ENCODE data around the gene EPHB2.
"Not testable (repeated sequence)": the region's sequence is repeated elsewhere in the genome, so short reads cannot be mapped to it uniquely, and the experiment has no call there.

EPHB2 gene

DNA sequence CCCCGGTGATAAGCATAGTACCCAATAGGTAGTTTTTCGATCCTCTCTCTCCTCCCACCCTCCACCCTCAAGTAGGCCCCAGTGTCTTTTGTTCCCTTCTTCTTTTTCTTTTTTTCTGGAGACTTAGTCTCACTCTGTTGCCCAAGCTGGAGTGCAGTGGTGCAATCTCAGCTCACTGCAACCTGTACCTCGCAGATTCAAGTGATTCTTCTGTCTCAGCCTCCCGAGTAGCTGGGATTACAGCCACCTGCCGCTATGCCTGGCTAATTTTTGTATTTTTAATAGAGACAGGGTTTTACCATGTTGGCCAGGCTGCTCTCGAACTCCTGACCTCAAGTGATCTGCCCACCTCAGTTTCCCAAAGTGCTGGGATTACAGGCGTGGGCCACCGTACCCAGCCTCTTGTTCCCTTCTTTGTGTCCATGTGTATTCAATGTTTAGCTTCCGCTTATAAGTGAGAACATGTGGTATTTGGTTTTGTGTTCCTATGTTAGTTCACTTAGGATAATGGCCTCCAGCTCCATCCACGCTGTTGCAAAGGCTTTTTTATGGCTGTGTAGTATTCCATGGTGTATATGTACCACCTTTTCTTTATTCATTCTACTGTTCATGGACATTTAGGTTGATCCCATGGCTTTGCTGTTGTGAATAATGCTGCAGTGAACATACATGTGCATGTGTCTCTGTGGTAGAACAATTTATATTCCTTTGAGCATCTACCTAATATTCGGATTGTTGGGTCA is 133.0 kb downstream of the EPHB2 start:
- DNase-seq: not testable (repeated sequence)

DNA sequence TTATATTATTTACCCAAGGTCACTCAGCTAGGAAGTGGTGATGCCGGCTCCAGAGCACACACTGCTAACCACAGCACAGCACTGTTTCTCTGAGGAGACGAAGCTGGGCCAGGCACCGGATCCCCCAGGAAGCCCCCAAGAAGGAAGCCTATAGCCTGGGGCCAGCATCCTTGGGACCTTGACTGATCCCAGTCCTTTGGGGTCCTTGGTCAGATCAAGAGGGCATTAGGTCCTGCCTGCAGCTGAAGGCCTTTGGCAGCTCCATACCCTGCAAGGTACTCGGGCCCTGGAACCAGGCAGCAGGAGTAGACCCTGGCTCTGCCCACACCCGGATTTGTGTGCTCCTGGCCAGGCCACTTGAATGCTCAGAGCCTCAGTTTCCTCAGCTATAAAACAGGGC is 134.0 kb downstream of the EPHB2 start:
- DNase-seq: no peak

DNA sequence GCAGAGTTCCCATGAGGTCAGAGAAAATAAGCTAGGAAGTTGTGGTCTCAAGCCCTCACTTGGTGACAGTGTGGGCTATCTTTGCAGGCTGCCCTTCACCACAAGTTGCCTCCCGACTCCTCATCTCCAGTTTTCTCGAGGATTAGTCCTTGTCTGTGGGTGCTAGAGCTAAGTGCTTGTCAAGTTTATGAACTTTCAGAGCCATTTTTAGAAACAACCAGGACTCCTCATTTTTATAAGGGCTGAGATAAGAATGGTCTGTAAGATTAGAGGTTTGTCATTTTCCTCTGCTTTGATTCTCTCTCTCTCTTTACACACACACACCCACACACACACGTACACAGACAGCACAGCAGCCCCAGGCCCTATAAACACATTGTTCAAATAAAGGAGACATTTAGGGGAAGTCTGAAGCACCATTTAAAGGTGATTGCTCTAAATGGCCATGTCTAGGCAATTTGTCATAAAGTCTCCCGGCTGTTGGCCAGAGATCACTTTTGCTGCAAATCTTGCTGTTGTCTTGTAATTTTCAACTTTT is 134.8 kb downstream of the EPHB2 start:
- no peak for DNase-seq

DNA sequence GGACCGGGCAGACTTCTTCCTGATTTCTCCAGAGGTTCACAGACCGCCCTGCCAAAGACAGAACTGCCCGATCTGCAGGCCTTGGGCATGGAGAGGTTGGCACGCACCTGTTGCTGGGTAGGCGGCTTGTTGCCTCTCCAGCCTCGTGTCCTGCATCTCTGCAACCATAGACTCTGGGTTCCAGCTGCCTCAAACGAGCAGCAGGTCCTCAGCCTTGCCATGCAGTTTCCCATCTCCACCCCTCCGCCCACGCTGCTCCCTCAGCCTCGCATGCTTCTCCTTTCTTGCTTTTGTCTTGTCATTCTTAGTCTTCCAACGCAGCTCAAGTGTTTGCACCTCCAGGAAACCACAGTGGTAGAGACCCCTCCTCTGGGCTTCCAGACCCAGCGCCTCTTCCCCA is 135.8 kb downstream of the EPHB2 start:
- no peak for DNase-seq

DNA sequence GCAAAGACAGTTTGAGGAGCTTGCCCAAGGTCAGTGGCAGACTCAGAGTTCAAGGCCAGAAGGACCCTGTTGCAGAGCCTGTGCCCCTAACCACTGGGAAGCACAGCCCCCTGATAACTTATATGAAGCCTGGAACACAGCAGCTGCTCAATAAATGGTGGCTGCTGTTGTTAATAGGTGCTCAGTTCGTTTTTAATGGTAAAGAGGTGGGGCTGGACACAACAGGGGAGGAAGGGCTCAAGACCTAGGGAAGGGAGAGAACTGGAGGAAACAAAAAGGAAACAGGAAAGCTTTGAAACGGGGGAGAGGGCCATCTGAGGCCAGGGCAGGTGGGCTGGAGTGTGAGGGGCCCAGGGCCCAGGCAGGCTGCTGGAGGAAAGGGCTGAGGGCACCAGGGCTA is 136.6 kb downstream of the EPHB2 start:
- DNase-seq: no peak

DNA sequence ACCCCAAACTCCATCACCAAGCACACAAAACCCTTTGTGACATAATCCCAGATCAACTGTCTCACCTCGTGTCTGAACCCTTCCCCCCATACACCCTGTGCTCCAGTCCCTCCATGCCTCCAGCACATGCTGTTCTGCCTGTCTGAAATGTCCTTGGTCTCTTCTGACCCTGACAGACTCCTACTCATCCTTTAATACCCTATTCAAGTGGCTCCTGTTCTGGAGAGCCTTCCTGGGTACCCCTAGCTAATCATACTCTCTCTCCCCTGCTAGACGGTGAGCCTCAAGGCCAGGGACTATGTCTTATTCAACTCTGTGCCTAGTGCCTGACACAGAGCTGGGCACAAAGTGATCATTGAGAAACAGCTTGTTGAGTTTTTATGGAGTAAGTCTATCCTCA is 137.1 kb downstream of the EPHB2 start:
- no peak for DNase-seq

DNA sequence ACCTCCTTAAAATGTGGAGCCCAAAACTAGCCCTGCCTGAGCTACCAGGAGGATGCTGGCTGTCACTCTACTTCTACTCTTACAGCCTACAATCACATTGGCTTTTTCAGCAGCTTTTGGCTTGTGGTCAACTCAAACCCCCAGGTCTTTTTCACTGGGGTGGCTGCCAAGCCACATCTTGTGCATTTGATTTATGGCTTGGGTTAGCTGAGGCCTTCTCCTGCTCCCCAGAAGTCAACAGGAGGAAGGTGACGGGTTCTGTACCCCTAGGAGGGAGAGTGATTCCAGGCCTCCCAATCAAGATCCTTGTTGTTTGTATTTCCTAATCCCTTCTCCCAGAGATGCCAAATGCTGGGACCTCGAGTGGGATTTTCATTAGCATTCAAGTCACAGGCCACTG is 137.8 kb downstream of the EPHB2 start:
- no peak for DNase-seq

DNA sequence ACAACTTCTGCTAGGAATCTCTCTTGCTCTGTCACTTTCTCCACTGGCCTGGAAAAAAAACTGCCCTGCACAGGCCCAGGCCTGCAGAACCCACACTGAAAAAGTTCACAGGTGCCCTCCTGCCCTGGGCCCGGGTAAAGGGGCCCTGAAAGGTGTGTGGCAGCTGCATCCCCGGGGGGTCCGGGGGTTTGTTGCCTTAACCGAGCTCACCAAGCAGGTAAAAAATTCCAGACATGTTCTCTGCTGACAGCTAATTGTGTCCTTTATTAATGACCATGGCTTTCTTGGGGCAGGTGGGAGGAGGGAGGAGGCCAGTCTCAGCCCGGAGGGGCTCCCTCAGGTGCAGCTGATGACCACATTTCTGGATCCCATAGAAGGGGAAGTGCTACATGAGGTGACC is 139.1 kb downstream of the EPHB2 start:
- no peak for DNase-seq

DNA sequence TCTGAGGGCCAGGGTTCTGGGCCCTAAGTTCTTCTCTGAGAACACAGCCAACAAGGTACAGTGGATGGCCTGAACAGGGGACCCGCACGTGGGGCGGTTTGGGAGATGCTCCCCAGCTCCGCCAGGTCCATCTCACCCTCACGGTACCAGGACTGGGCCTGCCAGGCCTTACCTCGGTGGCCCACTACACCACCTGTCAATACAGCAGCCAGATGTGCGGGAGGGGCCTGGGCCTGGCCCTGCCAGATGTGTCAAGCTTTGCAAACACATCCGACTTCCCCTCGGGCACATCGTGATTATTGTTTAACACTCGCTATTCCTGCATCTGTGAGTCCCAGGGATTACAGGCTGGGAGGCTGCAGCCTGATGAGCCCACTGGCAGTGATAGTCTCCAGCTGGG is 139.6 kb downstream of the EPHB2 start:
- no peak for DNase-seq

DNA sequence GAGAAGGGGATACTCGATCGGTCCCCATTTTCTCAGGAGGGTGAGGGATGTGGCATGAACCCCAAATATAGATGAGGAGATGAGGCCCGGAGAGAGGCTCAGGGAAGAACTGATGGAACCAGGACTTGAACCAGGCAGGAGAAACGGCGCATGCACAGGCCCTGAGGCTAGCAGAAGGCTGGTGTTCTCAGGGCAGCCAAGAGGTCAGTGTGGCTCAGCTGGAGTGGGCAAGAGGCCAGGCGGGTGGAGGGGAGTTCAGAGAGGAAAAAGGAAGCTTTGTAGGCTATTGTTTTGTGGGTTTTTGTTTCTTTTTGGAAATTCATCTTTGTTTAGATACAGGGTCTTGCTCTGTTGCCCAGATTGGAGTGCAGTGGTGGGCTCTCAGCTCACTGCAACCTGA is 140.0 kb downstream of the EPHB2 start:
- no peak for DNase-seq

DNA sequence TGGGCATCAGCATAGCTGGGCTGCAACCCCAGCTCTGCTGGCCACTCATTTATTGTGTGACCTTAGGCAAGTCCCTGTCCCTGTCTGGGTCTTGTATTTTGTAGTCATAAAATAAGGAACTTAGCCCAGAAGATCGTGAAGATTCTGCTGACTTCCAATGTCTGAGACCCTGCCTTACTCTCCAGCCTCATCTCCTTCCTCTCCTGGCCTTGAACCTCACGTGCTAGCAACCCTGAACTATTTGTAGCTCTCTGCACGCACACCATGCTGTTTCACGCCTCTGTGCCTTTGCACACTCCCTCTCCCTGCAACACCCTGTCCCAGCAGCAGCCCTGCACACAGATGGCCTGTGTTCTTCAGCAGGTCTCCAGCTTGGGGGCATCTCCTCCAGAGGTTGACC is 140.9 kb downstream of the EPHB2 start:
- DNase-seq: no peak

DNA sequence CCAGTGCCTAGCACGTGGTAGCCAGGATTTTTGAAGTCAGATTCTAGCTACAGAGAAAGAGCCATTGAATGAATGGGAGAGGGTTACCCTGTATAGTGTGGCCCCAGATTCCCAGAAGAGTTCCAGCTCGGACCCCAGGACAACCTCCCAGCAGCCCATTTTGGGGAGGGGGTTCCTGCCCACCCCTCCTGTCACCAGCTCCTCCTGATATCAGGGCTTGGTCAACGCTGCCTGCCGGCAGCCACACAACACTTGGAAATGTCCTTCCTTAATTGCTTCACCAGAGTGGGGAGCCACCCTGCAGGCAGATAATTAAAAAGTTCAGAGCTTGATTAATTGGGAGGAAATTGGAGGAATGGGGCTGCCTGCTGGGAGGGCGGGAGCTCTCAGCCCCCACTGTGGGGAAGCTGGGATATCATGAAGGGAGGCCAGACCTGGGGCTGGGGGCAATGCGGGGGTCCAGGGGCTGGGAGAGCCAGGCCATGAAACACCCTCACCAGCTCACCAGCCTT is 141.6 kb downstream of the EPHB2 start:
- no peak for DNase-seq

DNA sequence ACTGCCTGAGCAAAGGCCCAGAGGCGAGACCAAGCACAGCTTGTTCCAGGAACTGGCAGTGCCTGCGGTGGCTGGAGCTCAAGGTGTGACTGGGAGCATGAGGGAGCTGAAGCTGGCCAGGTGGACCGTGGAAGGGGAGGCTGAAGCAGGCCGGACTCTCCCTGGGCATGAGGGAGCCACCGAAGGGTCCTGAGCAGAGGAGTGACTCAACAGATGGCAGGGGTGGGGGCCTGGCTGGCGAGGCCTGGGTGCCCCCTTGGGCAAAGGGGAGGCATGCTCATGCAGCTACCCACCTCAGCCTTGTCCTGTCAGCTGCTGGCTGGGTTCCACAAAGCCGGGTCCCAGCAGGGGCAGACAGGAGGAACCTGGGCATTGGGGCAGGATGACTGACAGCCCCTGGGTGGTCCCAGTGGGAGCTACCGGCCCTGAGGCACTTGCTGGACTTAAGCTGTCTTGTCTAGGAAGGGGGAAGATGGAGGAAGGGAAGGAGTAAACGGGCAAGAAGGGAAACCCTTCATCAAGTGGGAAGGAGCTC is 143.1 kb downstream of the EPHB2 start:
- DNase-seq: no peak

DNA sequence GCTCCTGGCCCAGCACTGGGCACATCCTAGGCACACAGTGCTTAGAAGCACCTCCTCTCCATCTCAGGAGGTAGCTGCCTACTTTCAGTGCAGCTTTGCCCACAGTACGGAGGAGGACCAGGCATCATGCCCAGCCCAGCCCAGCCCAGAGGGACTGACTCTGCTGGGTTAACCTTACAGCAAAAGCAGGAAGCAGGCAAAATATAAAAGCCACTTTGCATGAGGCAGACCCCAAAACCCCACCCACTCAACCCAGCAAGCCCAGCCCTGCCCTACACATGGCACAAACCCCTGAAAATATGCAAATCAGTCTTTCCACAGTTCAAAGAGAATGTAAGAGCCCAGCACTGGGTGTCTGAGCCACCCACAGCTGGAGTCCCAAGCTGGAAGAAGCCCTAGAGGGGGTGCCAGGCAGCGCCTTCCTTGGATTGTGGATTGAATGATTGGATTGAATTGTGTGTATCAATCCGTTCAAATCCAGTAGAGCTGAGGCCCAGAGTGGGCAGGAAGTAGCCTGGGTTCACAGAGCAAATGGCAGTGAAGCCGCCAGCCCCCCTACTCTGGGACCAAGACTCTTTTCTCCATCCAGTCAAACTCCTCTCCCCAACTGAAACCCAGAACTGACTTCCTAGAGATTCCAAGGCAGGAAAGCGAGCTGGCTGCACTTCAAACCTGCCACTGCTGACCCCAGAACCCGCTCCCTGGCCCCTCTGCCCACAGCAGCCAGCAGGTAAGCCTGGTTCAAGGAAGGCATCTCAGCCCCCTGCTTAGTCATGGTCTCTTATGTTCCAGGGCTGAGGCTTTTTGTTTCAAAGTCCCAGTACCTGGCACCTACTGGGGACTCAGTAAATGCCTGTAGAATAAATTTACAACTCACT is 144.3 kb downstream of the EPHB2 start:
- no peak for DNase-seq

DNA sequence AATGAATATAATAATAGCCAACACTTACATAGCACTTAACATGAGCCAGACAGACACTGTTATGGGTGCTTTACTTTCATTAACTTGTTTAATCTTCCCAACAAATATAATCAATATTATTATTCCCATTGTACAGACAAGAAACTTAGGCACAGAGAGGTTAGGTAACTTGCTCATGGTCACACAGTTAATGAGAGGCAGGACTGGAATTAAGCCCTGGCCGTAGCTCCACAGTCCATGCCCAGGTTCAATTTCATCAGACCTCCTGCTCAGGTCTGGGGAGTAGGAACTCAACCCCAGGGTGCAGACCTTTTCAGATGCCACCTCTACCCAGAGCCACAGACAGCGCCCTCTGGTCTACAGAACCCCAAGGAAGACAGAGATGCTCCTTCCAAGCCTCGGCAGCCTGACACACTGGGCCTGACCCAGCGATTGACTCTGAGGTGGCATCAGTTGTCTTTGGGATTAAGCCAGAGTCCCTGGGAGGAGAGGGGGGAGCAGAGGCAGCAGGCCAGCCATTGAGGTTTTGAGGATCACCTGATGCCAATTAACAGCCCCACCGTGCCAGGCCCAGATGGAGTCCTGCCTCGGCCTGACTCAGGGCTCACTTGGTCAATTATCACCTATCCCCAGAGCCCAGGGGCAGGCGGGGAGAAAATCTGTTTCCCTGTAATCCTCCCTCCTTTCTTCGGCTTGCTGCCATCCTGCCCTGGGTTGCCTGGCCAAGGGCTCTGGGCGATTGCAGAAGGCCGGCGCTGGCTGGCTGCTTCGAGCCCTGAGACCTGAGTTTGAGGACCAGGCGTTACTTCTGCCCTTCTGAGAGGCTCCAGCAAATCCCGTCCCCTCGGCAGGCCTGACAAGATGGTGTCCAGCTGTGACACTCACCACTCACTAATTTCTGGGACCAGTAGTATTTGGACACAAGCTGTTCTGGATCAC is 145.3 kb downstream of the EPHB2 start:
- no peak for DNase-seq

DNA sequence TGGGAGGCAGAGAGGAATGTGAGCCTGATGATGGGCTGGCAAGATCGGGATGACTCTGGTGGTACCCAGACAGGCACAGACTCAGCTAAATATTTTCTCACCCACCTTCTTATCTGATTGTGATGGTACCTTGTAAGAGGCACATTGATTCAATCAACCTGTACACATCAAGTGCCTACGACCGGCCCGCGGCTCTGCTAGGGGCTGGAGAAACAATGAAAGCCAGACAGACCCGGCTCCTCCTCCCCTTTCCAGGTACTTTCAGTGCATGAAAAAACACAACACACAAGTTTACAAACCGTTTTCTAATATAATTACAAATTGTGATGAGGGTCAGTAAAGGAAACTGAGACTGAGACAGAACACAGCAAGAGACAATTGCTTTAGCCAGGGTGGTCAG is 147.0 kb downstream of the EPHB2 start:
- DNase-seq: no peak

DNA sequence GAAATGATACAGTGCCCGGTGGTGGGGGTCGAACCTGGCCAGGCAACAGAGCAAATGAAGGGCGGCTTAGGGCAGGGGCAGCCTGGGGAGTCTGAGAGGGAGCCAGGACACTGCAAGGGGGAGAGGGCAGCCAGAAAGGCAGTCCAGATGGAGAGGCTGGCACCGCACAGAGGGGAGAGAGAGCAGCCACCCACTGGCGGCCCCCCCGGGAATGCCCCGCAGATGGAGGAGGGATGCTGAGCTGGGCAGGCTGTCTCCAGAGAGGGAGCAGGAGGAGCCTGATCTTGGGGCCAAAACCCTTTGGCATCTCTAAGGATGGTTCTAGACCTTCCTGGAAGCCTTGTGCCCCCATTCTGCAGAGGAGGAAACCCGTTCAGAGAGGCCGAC is 149.8 kb downstream of the EPHB2 start:
- no peak for DNase-seq

DNA sequence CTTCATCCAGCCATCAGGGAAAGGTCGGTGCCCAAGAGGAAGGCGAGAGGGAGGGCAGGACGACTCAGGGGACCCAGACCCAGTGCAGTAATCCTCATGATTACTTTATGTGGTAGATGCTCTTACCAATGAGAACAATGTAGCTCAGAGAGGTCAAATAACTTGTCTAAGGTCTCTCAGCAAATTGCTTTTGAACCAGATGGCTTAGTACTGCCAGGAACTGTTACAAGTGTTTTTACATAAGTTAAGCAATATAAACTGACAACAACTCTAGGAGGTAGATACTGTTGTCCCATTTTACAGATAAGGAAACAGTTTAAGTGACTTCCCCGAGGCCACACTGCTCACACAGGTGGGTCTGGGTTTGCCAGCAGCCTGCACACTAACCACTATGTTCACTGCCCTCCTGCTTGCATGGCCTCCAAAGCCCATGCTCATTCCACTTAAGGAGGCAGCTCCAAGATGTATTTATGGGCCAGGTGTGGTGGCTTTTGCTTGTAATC is 150.3 kb downstream of the EPHB2 start:
- DNase-seq: no peak

DNA sequence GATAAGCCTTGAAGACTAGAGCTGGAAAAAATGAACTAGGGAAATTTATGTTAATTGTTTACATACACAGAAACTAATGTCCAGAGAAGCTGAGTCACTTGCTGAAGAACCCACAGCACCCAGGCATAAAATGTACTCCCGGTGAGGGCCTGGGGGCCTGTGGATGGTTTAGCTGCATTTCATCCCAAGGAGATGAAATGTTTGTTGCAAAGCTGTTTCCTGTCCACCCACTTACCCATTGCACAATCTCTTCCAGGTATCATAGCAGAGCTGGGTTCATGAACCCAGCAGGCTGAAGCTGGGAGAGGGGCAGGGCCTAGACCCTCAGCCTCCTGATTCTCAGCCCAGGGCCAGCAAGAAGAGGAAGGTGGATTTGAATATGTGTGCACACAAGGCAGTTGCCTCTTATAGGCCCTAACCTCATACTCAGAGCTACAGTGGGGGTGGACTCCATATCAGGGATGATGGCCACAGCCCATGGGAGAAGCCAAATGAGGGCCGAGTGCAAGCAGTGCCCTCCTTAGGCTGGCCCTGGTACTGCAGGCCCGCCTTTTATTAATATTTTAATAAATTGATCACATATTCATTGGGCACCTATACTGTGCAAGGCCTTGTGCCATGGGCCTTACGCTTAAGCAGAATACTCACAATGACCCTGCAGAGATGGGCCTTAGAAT is 151.3 kb downstream of the EPHB2 start:
- no peak for DNase-seq

DNA sequence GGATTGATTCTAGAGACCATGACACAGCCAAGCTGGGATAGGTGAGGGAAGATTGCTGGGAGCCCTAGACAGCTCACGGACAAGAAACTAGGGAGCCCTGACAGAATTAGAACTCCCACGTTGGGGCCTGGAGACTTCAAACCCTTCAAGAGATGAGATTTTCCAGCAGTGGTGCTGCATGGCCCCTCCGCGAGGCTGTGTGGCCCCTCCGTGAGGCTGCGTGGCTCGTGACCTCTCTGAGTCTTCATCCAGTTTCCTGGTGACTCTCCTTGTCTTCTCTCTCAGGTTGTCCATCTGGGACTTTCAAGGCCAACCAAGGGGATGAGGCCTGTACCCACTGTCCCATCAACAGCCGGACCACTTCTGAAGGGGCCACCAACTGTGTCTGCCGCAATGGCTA is 152.1 kb downstream of the EPHB2 start:
- DNase-seq: no peak

DNA sequence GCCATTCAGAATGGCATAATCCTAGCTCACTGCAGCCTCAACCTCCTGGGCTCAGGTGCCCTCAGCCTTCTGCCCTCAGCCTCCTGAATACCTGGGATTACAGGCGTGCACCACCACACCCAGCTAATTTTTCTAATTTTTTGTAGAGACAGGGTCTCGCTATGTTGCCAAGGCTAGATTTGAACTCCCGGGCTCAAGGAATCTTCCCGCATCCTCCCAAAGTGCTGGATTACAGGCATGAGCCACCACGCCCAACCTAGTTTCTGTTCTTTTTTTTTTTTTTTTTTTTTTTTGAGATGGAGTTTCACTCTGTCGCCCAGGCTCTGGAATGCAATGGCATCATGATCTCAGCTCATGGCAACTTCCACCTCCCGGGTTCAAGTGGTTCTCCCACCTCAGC is 153.1 kb downstream of the EPHB2 start:
- DNase-seq: no peak

DNA sequence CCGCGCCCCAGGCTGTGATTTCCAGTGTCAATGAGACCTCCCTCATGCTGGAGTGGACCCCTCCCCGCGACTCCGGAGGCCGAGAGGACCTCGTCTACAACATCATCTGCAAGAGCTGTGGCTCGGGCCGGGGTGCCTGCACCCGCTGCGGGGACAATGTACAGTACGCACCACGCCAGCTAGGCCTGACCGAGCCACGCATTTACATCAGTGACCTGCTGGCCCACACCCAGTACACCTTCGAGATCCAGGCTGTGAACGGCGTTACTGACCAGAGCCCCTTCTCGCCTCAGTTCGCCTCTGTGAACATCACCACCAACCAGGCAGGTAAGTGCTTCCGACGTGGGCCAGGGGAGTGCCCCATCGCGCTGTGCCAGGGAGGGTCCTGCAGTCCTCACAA is 154.2 kb downstream of the EPHB2 start:
- DNase-seq: no peak

All from CD4-positive, alpha-beta T cell treated with Interleukin-12 subunit alpha and Interleukin-12 subunit beta, for 1 hour (primary cell).